Omental fat pad (tissue), 4 donors: ENCODE results near the gene OR2B6. TPM values are rescaled to one million over a fixed set of nuclear protein-coding genes. Genes with fewer than 3 reads are reported as not detected.
"Not testable (repeated sequence)": the region's sequence is repeated elsewhere in the genome, so short reads cannot be mapped to it uniquely, and the experiment has no call there.

Experiments used
- ATAC-seq: fragments of 150-250 bp; one replicate; pipeline ENCODE4 v1.9.1; 2016; ENCODE audit warnings: mild to moderate bottlenecking, moderate library complexity; ENCODE audit not compliant: low FRiP score
- DNase-seq: peaks from one replicate; pipeline ENCODE4 v3.0.0-alpha.2; 2019; ENCODE audit warnings: low spot score
- total RNA-seq, 4 donors: library from RNA; depleted of rRNA; stranded (reverse); fragments of >200 nt; gene quantifications; one replicate each; pipeline ENCODE4 v1.1.0, GENCODE V29; 2016
- TF ChIP-seq, protein P1 (sequence below), 3 donors: fragments of 450-650 bp; IDR thresholded peaks; one replicate each; pipeline ENCODE4 v1.5.1; 2016 to 2017; ENCODE audit warnings: antibody characterized with exemption in 3 of 3, mild to moderate bottlenecking in 3 of 3, moderate library complexity in 2 of 3

OR2B6 gene
- not detected for total RNA-seq

DNA sequence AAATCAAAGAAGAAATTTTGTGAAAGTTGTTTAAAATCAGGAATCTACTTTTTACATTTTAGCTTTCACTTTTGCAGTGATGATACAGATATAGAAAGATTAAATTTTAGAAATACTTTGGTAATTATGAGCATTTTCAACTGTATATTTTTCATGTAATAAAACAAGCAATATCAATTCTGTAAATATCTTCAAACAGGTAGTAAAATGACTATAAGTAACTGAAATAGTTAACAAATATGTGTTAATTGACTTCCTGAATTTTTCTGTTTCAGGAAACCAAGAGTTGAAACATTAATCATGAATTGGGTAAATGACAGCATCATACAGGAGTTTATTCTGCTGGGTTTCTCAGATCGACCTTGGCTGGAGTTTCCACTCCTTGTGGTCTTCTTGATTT lies at the start of gene OR2B6:
Gene OR2B6, plus strand, starts transcription at position 301 of the 400 bp plus-strand sequence. Its CDS starts 0 bp downstream, at position 301.
- DNase-seq (no peak), ATAC-seq (no peak)
- TF ChIP-seq, protein P1, sequence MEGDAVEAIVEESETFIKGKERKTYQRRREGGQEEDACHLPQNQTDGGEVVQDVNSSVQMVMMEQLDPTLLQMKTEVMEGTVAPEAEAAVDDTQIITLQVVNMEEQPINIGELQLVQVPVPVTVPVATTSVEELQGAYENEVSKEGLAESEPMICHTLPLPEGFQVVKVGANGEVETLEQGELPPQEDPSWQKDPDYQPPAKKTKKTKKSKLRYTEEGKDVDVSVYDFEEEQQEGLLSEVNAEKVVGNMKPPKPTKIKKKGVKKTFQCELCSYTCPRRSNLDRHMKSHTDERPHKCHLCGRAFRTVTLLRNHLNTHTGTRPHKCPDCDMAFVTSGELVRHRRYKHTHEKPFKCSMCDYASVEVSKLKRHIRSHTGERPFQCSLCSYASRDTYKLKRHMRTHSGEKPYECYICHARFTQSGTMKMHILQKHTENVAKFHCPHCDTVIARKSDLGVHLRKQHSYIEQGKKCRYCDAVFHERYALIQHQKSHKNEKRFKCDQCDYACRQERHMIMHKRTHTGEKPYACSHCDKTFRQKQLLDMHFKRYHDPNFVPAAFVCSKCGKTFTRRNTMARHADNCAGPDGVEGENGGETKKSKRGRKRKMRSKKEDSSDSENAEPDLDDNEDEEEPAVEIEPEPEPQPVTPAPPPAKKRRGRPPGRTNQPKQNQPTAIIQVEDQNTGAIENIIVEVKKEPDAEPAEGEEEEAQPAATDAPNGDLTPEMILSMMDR (IDR thresholded peaks at IDR 0.05): no peak

DNA sequence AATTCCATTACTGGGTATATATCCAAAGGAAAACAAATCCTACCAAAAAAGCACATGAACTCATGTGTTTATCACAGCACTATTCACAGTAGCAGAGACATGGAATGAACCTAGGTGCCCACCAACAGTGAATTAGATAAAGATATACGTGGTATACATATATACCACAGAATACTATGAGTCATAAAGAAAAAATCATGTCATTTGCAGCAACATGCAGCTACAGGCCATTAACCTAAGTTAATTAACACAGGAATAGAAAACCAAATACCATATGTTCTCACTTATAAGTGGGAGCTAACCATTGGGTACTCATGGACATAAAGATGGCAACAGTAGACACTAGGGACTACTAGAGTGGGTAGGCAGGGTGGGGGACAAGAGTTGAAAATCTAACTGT lies 49.0 kb upstream of the OR2B6 start:
- ATAC-seq: no peak
- TF ChIP-seq, protein P1 (IDR thresholded peaks at IDR 0.05): no peak
- DNase-seq: no peak

DNA sequence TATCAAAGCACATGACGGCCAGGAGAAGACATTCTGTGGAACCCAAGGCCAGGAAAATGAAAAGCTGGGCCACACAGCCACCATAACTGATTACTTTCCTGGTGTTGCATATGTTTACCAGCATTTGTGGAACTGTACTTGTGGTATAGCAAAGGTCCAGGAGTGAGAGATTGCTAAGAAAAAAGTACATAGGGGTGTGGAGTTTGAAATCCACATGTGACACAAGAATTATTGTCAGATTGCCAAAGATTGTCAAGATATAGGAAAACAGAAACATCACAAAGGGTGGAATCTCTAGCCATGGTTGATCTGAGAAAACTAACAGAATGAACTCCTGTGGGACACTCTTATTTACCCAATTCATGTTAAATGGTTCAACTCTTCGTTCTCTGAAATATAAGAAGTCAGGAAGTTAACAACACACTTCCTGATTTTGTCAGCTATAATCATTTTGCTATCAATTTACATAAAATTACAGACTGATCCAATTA lies 45.0 kb upstream of the OR2B6 start, which contains the start of gene OR2B2:
Gene OR2B2, minus strand, starts transcription at position 441 of the 491 bp plus-strand sequence. Its CDS starts 77 bp downstream, at position 364.
- ATAC-seq (no peak), DNase-seq (no peak)
- TF ChIP-seq, protein P1 (IDR thresholded peaks at IDR 0.05): no peak

DNA sequence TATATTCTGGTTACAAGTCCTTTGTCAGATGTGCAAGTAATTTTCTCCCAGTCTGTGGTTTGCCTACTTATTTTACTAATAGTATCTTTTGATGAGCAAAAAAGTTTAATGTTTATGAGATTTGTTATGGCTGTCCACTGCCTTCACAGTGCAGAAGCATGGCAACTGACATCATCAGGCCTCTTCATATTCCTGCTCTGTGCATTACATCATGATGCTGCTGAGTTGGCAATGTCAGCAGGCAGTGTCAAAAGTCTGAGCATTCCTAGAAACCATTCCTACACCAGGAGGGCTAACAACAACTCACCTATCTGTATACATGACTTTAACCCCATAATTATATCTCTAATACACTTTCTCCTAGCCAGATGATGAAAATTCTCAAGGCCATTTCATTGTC lies 34.1 kb upstream of the OR2B6 start:
- ATAC-seq: no peak
- TF ChIP-seq, protein P1 (IDR thresholded peaks at IDR 0.05): no peak
- no peak for DNase-seq

DNA sequence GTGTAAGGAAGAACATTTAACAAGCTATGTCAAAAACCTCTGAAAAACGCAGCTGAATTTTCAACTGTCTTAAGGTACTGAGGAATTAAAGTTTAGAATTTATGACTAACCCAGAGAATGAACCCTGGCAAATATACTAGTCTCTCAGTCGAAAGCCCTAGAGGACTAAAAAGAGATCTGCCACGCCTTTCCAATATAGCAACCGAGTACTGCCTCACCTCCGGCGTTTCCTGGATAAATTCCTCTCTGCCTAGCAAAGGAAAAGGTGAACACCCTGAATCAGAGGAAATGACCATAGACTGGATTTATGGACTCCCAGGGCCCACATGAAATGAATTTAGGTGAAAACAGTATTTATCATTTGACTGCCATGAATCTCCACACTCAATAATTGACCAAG lies 32.9 kb upstream of the OR2B6 start:
- DNase-seq: no peak

DNA sequence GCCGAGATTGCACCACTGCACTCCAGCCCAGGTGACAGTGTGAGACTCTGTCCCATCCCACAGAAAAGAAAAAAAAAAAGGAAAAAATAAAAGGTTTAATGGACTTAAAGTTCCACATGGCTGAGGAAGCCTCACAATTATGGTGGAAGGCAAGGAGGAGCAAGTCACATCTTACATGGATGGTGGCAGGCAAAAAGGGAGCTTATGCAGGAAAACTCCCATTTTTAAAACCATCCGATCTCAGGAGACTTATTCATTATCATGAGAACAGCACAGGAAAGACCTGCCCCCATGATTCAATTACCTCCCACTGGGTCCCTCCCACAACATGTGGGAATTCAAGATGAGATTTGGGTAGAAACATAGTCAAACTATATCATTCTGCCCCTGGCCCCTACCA lies 29.0 kb upstream of the OR2B6 start:
- not testable (repeated sequence) for ATAC-seq, DNase-seq

More for the DNA sequence above, 32.9 kb upstream of the OR2B6 start:
- ATAC-seq: no peak
- TF ChIP-seq, protein P1 (IDR thresholded peaks at IDR 0.05): no peak

DNA sequence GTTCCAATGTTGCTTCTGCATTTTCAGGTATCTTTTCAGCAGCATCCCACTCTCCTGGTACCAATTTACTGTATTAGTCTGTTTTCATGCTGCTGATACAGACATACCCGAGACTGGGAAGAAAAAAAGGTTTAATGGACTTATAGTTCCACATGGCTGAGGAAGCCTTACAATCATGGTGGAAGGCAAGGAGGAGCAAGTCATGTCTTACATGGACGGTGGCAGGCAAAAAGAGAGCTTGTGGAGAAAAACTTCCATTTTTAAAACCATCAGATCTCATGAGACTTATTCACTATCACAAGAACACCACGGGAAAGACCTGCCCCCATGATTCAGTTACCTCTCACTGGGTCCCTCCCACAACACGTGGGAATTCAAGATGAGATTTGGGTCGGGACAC lies 27.1 kb upstream of the OR2B6 start:
- ATAC-seq: not testable (repeated sequence)

DNA sequence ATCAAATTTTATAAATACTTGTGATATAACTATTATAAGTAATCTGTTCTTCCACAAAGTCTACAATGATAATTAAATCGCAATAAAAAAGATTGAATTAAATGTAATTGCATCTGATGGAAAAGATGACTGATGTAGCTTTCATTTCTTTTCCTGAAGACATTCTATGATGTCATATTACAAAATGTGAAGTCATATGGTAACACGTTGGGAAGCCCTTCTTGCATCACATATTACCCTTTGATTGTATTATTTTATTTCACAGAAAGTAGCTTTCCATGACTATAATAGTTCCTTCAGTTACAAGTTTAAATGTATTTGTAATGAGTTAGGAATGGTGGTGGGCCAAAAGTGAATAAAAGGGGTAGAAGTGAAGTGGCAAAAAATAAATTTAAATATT lies 25.8 kb upstream of the OR2B6 start:
- TF ChIP-seq, protein P1 (IDR thresholded peaks at IDR 0.05): no peak
- no peak for ATAC-seq
- DNase-seq: no peak

More for the DNA sequence above, 27.1 kb upstream of the OR2B6 start:
- DNase-seq: not testable (repeated sequence)
